ENCODE data around the gene SPTBN2.
A peak's percentile ranks its signal among the peaks of the same experiment; 100 is the strongest.

Gene SPTBN2

GRCh38 chr11:66636411-66636810 lies 92.6 kb downstream of the SPTBN2 start:
- Histone ChIP-seq H2AFZ (ENCODE audit: low read length, unreplicated experiment) (no peak overlapping the region), H3K27me3 (ENCODE audit: insufficient read depth, low read length) (no peaks in the 10 kb centered on the region), H3K36me3 (ENCODE audit: insufficient read depth, low read length) (peaks cover 21% of the 10 kb centered on the region), H3K79me2 (ENCODE audit: control insufficient read depth, insufficient read depth, low read length, unreplicated experiment) (peaks cover 72% of the 10 kb centered on the region), H3K27ac (ENCODE audit: low read depth, low read length) (peak overlapping the region; percentile 6; the same call in 1 of the 2 replicates), H3K4me1 (ENCODE audit: control insufficient read depth, insufficient read depth, low read length, unreplicated experiment) (peaks cover 23% of the 10 kb centered on the region), H3K4me3 (ENCODE audit: low read depth, low read length) (no peak overlapping the region)
